Measurements from ENCODE around the gene CDIP1.

- TF ChIP-seq CTCF (IDR thresholded peaks at IDR 0.05; ENCODE audit: insufficient read depth, low read depth, low read length): peak; percentile 7
- no peak for TF ChIP-seq EZH2 (IDR thresholded peaks at IDR 0.05; ENCODE audit: insufficient read depth, low read length)
Measured at GRCh38 chr16:4477966-4478365, 60.6 kb downstream of the CDIP1 start.
